HepG2 (cell line): Measurements from ENCODE around the gene PRKAR2B. TPM values are rescaled to one million over a fixed set of nuclear protein-coding genes. Genes with fewer than 3 reads are reported as not detected.

Experiments
- AKAP8 ChIP-seq: sonication (generic); formaldehyde crosslinking; IDR thresholded peaks from 2 replicates; pipeline ENCODE4 v1.5.1; 2020; ENCODE audit warnings: mild to moderate bottlenecking, missing genetic modification reagents
- CREB1 ChIP-seq, 2 experiments: fragments of 450-650 bp in 1 of 2; IDR thresholded peaks; 2 replicates each; pipeline ENCODE4 v1.6.1; 2016 to 2017; ENCODE audit warnings: control low read depth in 1 of 2, mild to moderate bottlenecking in 1 of 2, missing compliant biosample characterization in 1 of 2, missing genetic modification characterization in 1 of 2
- ELF4 ChIP-seq: sonication (generic); formaldehyde crosslinking; IDR thresholded peaks from 2 replicates; pipeline ENCODE4 v1.5.0; 2020; ENCODE audit warnings: missing genetic modification reagents, mild to moderate bottlenecking, moderate library complexity, borderline replicate concordance
- FOXA3 ChIP-seq: IDR thresholded peaks from 2 replicates; pipeline ENCODE4 v1.6.1; 2016; ENCODE audit warnings: missing genetic modification reagents, missing compliant biosample characterization
- FOXJ3 ChIP-seq: sonication (generic); formaldehyde crosslinking; IDR thresholded peaks from 2 replicates; pipeline ENCODE4 v1.4.0; 2020; ENCODE audit warnings: missing genetic modification reagents, mild to moderate bottlenecking, borderline replicate concordance
- KIAA2018 ChIP-seq: sonication (generic); formaldehyde crosslinking; IDR thresholded peaks from 2 replicates; pipeline ENCODE4 v1.5.0; 2020; ENCODE audit warnings: mild to moderate bottlenecking, missing genetic modification reagents, borderline replicate concordance
- KLF12 ChIP-seq: sonication (generic); formaldehyde crosslinking; IDR thresholded peaks from 2 replicates; pipeline ENCODE4 v1.4.0; 2020; ENCODE audit warnings: missing genetic modification reagents, borderline replicate concordance
- MED13 ChIP-seq: sonication (generic); formaldehyde crosslinking; IDR thresholded peaks from 2 replicates; pipeline ENCODE4 v1.5.0; 2020; ENCODE audit warnings: missing genetic modification reagents
- NFIC ChIP-seq: IDR thresholded peaks from 2 replicates; pipeline ENCODE4 v1.6.1; 2012; ENCODE audit warnings: mild to moderate bottlenecking, low read length, inconsistent platforms
- NFKB2 ChIP-seq: sonication (generic); formaldehyde crosslinking; IDR thresholded peaks from 2 replicates; pipeline ENCODE4 v1.4.0; 2020; ENCODE audit warnings: missing genetic modification reagents, borderline replicate concordance
- NFKBIZ ChIP-seq: IDR thresholded peaks from 2 replicates; pipeline ENCODE4 v1.6.1; 2018; ENCODE audit warnings: missing genetic modification reagents, missing compliant biosample characterization
- NR0B2 ChIP-seq: sonication (generic); formaldehyde crosslinking; IDR thresholded peaks from 2 replicates; pipeline ENCODE4 v1.4.0; 2020; ENCODE audit warnings: mild to moderate bottlenecking, missing genetic modification reagents
- POLR2G ChIP-seq: fragments of 200-400 bp; formaldehyde crosslinking; IDR thresholded peaks from 2 replicates; pipeline ENCODE4 v1.6.1; 2018; ENCODE audit warnings: mild to moderate bottlenecking, low read depth, low read length, moderate library complexity
- TFDP2 ChIP-seq: sonication (generic); formaldehyde crosslinking; IDR thresholded peaks from 2 replicates; pipeline ENCODE4 v1.4.0; 2020; ENCODE audit warnings: missing genetic modification reagents
- ZNF256 ChIP-seq: sonication (generic); formaldehyde crosslinking; conservative IDR thresholded peaks from 2 replicates; pipeline ENCODE4 v1.4.0; 2020; ENCODE audit warnings: missing genetic modification reagents
- ZNF839 ChIP-seq: sonication (generic); formaldehyde crosslinking; IDR thresholded peaks from 2 replicates; pipeline ENCODE4 v1.4.0; 2020; ENCODE audit warnings: missing genetic modification reagents, mild to moderate bottlenecking, borderline replicate concordance
- polyA plus RNA-seq, 8 experiments: library from polyadenylated mRNA; depleted of rRNA in 3 of 8; stranded (reverse) in 7 of 8; unstranded in 1 of 8; fragments of >200 nt; fragmentation: Illumina TruSeq in 4 of 8; extraction: Trizol in 4 of 8; gene quantifications; 2 replicates each; pipeline versions ENCODE4 v1.2.1 to v1.2.3, GENCODE V29; 2011 to 2016; ENCODE audit warnings: low read depth in 4 of 8, missing spikeins in 1 of 8, mixed read lengths in 1 of 8; ENCODE audit not compliant: insufficient read depth in 1 of 8
- total RNA-seq, 5 experiments: library from RNA; depleted of rRNA; stranded (reverse); fragments of >200 nt; fragmentation: Illumina TruSeq; extraction: Trizol; gene quantifications; 2 replicates each; pipeline ENCODE4 v1.2.3, GENCODE V29; 2016; ENCODE audit warnings: low read depth in 1 of 5

PRKAR2B gene
- total and polyA plus RNA-seq, 2 of the 13 experiments (the other 11 are each of a cell fraction or from before 2014, with no cell fraction given), result not detected

DNA sequence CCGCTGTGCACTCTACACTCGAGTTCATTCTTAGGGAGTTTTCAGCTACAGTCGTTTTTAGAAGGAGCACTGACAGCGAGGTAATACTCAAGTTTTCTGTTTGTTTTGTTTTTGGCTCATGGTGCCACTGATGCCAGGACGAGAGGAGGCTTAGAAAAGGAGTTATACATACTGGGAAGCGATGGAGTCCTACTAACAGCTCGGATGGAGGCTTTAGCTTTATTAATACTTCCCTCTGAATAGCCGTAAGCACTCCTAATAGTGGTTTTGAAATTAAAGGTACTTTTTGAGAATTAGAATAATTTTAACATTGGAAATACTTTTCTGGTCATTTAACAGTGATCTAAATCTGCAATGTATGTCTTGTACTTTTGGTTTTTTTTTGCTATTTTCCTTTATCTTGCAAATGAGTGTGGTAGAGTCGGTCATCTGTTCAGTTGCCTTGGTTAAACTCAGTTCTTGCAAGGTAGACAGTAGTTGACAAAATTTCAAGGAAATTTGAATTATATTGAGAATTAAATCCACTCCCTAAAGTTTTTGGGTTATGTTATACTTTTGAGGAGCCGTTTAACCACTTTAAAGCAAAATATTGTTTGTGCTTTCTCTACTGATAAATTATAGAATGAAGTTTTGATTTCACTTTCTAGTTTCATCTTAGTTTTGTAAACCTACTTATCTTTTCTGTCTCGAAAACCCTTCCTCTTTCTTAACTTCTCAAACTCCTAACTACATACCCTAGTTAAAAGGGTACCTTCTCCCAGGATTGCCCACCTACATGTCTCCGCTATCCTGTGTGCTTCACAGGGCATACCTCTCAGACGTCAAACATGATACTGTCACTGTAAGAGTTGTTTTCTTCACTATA is 125.8 kb downstream of the PRKAR2B start (continued):
- 0 out of 2 replicates have a peak, but pooled peaks have one; percentile 0 for TF ChIP-seq TFDP2
- no peak for TF ChIP-seq ZNF839 (CRISPR knock-in tag)
- 0 out of 2 replicates have a peak, but pooled peaks have one; percentile 4 for TF ChIP-seq KLF12 (CRISPR knock-in tag)
- 0 out of 2 replicates have a peak, but pooled peaks have one; percentile 1 for TF ChIP-seq ZNF256 (CRISPR knock-in tag)
- TF ChIP-seq NFKBIZ, result 0 out of 2 replicates have a peak, but pooled peaks have one; percentile 11
- 0 out of 2 replicates have a peak, but pooled peaks have one; percentile 28 for TF ChIP-seq NFIC
- peak; percentile 17; the same call in 1 of the 2 replicates for TF ChIP-seq FOXJ3
- TF ChIP-seq AKAP8 (CRISPR knock-in tag), result peak; percentile 24; the same call in 1 of the 2 replicates
- no peak for TF ChIP-seq ELF4 (CRISPR knock-in tag)
- TF ChIP-seq NR0B2 (CRISPR knock-in tag), result peak; percentile 42; the same call in 1 of the 2 replicates
- TF ChIP-seq MED13 (CRISPR knock-in tag), result no peak
- 0 out of 2 replicates have a peak, but pooled peaks have one; percentile 1 for TF ChIP-seq NFKB2 (CRISPR knock-in tag)
- no peak for TF ChIP-seq KIAA2018 (CRISPR knock-in tag)
- no peak for TF ChIP-seq CREB1 (IDR thresholded peaks at IDR 0.05)
- peak; percentile 50; the same call in 1 of the 2 replicates for TF ChIP-seq CREB1 (CRISPR knock-in tag; IDR thresholded peaks at IDR 0.05)
- TF ChIP-seq POLR2G, result no peak
- TF ChIP-seq FOXA3 (CRISPR knock-in tag), result 0 out of 2 replicates have a peak, but pooled peaks have one; percentile 0
